Inflammatory macrophage treated with lipopolysaccharide for 4 hours (primary cell): ENCODE results near the gene TTC34.
"Not testable (repeated sequence)": the region's sequence is repeated elsewhere in the genome, so short reads cannot be mapped to it uniquely, and the experiment has no call there.

Experiments used
- DNase-seq: peaks from one replicate; pipeline ENCODE4 v3.0.0-alpha.2; 2020

The TTC34 gene

GRCh38 chr1:2796890-2797740, 4.4 kb downstream of the TTC34 start:
- no peak for DNase-seq

GRCh38 chr1:2795926-2796325, 5.6 kb downstream of the TTC34 start:
- no peak for DNase-seq

GRCh38 chr1:2791027-2791760, 10.3 kb downstream of the TTC34 start:
- DNase-seq: no peak

GRCh38 chr1:2789986-2790581, 11.4 kb downstream of the TTC34 start:
- DNase-seq: no peak

- peak; percentile 6 for DNase-seq
Observed at GRCh38 chr1:2789164-2789985, 12.1 kb downstream of the TTC34 start.

- no peak for DNase-seq
Observed at GRCh38 chr1:2788506-2789163, 12.9 kb downstream of the TTC34 start.

- DNase-seq: no peak
Observed at GRCh38 chr1:2787163-2787911, 14.2 kb downstream of the TTC34 start.

- DNase-seq: peak; percentile 43
Observed at GRCh38 chr1:2786329-2787162, 14.9 kb downstream of the TTC34 start.

- no peak for DNase-seq
Observed at GRCh38 chr1:2785631-2786328, 15.7 kb downstream of the TTC34 start.

- DNase-seq: no peak
Observed at GRCh38 chr1:2784854-2785630, 16.5 kb downstream of the TTC34 start.

GRCh38 chr1:2783435-2784397, 17.8 kb downstream of the TTC34 start:
- DNase-seq: no peak

GRCh38 chr1:2783069-2783434, 18.4 kb downstream of the TTC34 start:
- no peak for DNase-seq

GRCh38 chr1:2781627-2782026, 19.9 kb downstream of the TTC34 start:
- DNase-seq: no peak

GRCh38 chr1:2778220-2778592, 23.3 kb downstream of the TTC34 start:
- DNase-seq: no peak

GRCh38 chr1:2777424-2778219, 23.9 kb downstream of the TTC34 start:
- no peak for DNase-seq

- DNase-seq: not testable (repeated sequence)
Observed at GRCh38 chr1:2775333-2775732, 26.2 kb downstream of the TTC34 start.

GRCh38 chr1:2768052-2768451, 33.4 kb downstream of the TTC34 start:
- DNase-seq: not testable (repeated sequence)
